ENCODE measurements around the gene LRRC71. TPM values are rescaled to one million over a fixed set of nuclear protein-coding genes. Genes with fewer than 3 reads are reported as not detected.

The LRRC71 gene
- total RNA-seq, 2 donors from 2014 or later = not detected

DNA sequence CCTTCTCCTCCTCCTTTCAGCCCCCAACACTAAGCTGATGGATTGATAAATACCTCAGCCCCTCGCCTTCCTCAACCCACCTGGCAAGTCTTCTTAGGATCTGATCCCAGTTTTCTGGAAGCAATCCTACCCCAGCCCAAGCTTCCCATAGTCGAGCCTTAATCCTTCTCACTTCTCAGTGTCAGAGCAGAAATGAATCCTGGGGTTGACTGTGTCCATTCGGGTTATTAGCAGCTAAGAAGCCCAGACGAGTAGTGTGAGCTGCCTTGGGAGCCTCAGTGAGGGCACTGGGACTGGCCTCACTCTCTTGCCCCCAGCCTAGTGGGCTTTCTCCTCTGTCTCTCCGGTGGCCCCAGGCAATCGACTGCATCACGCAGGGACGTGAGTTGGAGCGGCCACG, 39.3 kb upstream of the LRRC71 start:
- no peaks in the 10 kb centered on the region for H3K4me1 ChIP-seq
- WGBS, 2 donors = 60 to 67% methylated on average over 3 to 10 of the region's 10 CpGs
- no peak overlapping the region for H3K4me3 ChIP-seq
- H3K27me3 ChIP-seq = no peaks in the 10 kb centered on the region
- TF ChIP-seq, protein P1, sequence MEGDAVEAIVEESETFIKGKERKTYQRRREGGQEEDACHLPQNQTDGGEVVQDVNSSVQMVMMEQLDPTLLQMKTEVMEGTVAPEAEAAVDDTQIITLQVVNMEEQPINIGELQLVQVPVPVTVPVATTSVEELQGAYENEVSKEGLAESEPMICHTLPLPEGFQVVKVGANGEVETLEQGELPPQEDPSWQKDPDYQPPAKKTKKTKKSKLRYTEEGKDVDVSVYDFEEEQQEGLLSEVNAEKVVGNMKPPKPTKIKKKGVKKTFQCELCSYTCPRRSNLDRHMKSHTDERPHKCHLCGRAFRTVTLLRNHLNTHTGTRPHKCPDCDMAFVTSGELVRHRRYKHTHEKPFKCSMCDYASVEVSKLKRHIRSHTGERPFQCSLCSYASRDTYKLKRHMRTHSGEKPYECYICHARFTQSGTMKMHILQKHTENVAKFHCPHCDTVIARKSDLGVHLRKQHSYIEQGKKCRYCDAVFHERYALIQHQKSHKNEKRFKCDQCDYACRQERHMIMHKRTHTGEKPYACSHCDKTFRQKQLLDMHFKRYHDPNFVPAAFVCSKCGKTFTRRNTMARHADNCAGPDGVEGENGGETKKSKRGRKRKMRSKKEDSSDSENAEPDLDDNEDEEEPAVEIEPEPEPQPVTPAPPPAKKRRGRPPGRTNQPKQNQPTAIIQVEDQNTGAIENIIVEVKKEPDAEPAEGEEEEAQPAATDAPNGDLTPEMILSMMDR (IDR thresholded peaks at IDR 0.05) = no peak
- no peak for TF ChIP-seq POLR2A (IDR thresholded peaks at IDR 0.05)
- ATAC-seq (no peak), DNase-seq (no peak)
- no peaks in the 10 kb centered on the region for H3K36me3 ChIP-seq (replicated peaks in 1 of 2; ENCODE audit: insufficient read depth in 1 of 2, low read depth in 2 of 2)
- no peaks in the 10 kb centered on the region for H3K9me3 ChIP-seq
- intact Hi-C loops (cut with DNase I) = loop anchor here (10.0 kb wide), 1 partner anchor 186 kb away; no protein-coding TSS in a partner anchor
- no peak overlapping the region for H3K27ac ChIP-seq

DNA sequence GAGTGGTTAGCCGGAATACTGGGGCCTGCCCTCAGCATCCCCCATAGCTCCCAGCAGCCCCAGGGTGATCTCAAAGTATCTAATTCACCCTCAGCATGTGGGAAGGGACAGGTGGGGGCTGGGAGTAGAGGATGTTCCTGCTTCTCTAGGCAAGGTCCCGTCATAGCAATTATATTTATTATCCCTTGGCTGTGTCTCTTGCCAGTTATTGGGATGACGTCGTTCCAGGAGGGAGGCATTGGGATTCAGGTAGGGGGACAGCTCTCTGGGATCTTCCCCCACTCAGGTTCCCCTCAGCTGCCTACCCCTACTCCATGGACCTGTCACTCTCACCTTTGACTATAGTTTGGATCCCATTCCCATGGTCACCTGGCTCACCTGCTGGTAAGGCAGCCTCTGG, 38.8 kb upstream of the LRRC71 start:
- no peaks in the 10 kb centered on the region for H3K36me3 ChIP-seq (replicated peaks in 1 of 2; ENCODE audit: insufficient read depth in 1 of 2, low read depth in 2 of 2)
- ATAC-seq (no peak), DNase-seq (no peak)
- intact Hi-C loops (cut with DNase I) = loop anchor here (10.0 kb wide), 1 partner anchor 187 kb away; no protein-coding TSS in a partner anchor
- H3K9me3 ChIP-seq = no peaks in the 10 kb centered on the region
- no peaks in the 10 kb centered on the region for H3K4me1 ChIP-seq
- H3K27ac ChIP-seq = no peak overlapping the region
- WGBS, 2 donors = 83 to 90% methylated on average over 3 to 4 of the region's 4 CpGs
- no peak overlapping the region for H3K4me3 ChIP-seq
- no peaks in the 10 kb centered on the region for H3K27me3 ChIP-seq
- no peak for TF ChIP-seq POLR2A (IDR thresholded peaks at IDR 0.05)
- TF ChIP-seq, protein P1 (IDR thresholded peaks at IDR 0.05) = no peak

DNA sequence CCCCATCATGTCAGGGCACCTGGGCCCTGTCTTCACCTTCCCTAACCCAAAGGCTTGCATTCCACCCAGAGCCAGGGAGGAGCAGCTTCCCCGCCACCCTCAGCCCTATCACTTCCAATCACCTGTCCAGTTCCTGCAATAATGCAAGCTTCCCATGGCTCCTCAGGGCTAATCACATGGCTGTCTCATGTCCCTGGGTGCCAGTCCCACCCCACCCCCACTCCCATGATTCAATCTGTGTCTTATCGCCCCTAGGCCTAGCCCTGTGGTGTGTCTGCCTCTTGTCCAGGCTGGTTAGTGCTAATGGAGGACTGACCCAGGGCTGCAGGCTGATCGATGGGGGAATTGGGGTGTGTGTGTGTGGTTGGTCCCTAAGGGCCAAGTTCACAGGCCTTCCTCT, 37.9 kb upstream of the LRRC71 start:
- Histone ChIP-seq H3K36me3 (replicated peaks in 1 of 2; ENCODE audit: insufficient read depth in 1 of 2, low read depth in 2 of 2) (no peaks in the 10 kb centered on the region), H3K27me3 (no peaks in the 10 kb centered on the region), H3K27ac (no peak overlapping the region), H3K9me3 (no peaks in the 10 kb centered on the region), H3K4me3 (no peak overlapping the region), H3K4me1 (no peaks in the 10 kb centered on the region)
- no peak for DNase-seq
- intact Hi-C loops (cut with DNase I) = loop anchor here (10.0 kb wide), 1 partner anchor 188 kb away; no protein-coding TSS in a partner anchor
- no peak for TF ChIP-seq POLR2A (IDR thresholded peaks at IDR 0.05)
- TF ChIP-seq, protein P1 (IDR thresholded peaks at IDR 0.05) = no peak
- ATAC-seq = no peak
- WGBS, 2 donors = 68 to 73% methylated on average over 3 of the region's 3 CpGs

DNA sequence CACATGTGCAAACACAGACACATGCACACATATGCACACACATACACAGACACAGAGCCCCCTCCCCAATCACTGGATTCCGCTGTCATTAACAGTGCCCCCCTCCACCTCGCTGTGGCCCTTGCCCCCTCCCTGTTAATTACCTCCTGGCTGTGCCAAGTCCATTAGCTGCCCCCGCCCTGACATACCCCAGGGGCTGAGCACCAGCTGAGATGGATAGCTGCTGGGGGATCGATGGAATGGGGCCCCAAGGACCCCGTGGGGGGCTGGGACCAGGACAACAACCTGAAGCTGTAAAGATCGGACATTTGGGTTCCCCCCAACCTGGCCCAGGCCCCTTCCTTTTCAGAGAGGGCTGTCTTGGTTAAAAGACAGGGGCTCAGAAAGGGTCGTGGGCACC, 36.5 kb upstream of the LRRC71 start:
- Histone ChIP-seq H3K27ac (no peak overlapping the region), H3K4me3 (no peak overlapping the region), H3K9me3 (no peaks in the 10 kb centered on the region), H3K4me1 (no peaks in the 10 kb centered on the region), H3K27me3 (no peaks in the 10 kb centered on the region), H3K36me3 (replicated peaks in 1 of 2; ENCODE audit: insufficient read depth in 1 of 2, low read depth in 2 of 2) (no peaks in the 10 kb centered on the region)
- ATAC-seq (no peak), DNase-seq (no peak)
- intact Hi-C loops (cut with DNase I) = loop anchor here (10.0 kb wide), 1 partner anchor 189 kb away; no protein-coding TSS in a partner anchor
- TF ChIP-seq, protein P1 (IDR thresholded peaks at IDR 0.05) = no peak
- no peak for TF ChIP-seq POLR2A (IDR thresholded peaks at IDR 0.05)
- 55 to 62% methylated on average over 7 of the region's 7 CpGs for WGBS, 2 donors

DNA sequence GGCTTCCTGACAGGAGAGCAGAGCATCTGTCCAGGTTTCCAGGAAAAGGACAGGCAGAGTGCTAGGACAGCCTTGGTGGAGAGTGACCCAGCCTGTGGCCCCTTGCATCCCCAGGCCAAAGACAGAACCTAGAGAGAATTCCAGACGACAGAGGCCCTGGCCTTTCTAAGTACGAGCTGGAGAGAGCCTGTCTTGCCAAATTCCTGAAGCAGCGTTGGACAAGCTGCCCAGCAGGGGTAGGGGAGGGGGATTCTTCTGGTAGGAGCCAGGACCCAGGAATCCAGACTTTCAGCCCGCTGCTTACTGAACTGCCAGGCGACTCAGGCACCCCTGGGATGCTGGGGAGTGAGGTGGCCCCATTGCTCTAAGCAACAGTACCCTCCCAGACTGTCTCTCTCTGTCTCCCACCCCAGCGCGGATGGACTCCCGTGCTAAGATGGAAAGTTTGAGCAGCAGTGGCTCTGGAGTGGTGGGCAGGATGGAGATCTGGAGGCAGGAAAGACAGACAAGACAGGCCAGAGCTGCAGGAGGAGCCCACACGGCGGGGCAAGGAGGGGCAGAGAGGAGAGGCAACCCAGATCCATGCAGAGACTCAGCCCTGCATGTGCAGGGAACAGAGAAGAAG, 35.8 kb upstream of the LRRC71 start:
- no peaks in the 10 kb centered on the region for H3K27me3 ChIP-seq
- no peak overlapping the region for H3K27ac ChIP-seq
- H3K4me3 ChIP-seq = no peak overlapping the region
- ATAC-seq (no peak), DNase-seq (no peak)
- no peaks in the 10 kb centered on the region for H3K36me3 ChIP-seq (replicated peaks in 1 of 2; ENCODE audit: insufficient read depth in 1 of 2, low read depth in 2 of 2)
- TF ChIP-seq, protein P1 (IDR thresholded peaks at IDR 0.05) = no peak
- no peak for TF ChIP-seq POLR2A (IDR thresholded peaks at IDR 0.05)
- H3K9me3 ChIP-seq = no peaks in the 10 kb centered on the region
- WGBS, 2 donors = 56 to 62% methylated on average over 10 of the region's 10 CpGs
- no peaks in the 10 kb centered on the region for H3K4me1 ChIP-seq
- intact Hi-C loops (cut with DNase I) = loop anchor here (10.0 kb wide), 1 partner anchor 190 kb away; no protein-coding TSS in a partner anchor

Data from body of pancreas (tissue), 4 donors.